SHP77 treated with DMSO at 0.1 percent for 48 hours (cell line): ENCODE measurements around the gene FAM83G.
"Not testable (repeated sequence)": the region's sequence is repeated elsewhere in the genome, so short reads cannot be mapped to it uniquely, and the experiment has no call there.

Source experiments
- DNase-seq: peaks from one replicate; lab custom pipeline; 2025; lab: John Stamatoyannopoulos, UW

Gene FAM83G

DNA sequence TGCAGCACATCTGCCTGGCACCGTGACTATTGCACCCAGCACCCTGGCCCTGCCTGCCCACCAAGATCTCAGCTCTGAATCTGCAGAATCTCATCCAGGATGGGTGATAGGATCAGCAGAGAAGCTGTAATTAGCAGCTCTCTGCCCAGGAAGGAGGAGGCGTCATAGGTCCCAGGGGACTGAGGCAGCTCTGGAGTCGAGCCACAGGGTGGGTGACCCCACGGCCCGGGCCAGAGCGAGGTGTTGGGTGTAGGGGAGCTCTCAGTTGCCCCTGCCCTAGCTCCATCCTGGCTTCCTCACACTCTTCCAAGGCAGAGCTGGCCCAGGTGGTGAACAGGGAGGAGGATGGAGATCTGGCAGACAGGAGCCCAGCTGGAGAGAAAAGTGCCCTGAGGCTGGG is 18.2 kb upstream of the FAM83G start:
- DNase-seq = no peak

DNA sequence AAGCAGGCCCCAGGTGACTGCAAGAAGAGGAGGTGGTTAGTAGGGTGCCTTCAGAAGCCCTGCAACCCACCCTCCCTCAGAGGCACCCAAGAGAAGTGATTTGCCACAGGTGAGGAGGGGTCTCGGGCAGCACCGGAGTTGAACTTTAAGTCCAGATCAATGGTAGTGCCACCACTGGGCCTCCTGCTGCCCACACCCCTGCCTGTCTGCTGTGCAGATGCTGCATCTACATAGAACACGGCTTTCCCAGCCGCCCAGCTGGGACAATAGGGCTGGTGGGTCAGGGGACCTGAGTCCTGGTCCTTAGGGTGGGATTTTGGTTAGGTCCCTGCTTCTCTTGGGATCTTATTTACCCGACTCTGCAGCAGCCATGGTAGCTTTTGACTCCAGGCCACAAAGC is 17.6 kb upstream of the FAM83G start:
- no peak for DNase-seq

DNA sequence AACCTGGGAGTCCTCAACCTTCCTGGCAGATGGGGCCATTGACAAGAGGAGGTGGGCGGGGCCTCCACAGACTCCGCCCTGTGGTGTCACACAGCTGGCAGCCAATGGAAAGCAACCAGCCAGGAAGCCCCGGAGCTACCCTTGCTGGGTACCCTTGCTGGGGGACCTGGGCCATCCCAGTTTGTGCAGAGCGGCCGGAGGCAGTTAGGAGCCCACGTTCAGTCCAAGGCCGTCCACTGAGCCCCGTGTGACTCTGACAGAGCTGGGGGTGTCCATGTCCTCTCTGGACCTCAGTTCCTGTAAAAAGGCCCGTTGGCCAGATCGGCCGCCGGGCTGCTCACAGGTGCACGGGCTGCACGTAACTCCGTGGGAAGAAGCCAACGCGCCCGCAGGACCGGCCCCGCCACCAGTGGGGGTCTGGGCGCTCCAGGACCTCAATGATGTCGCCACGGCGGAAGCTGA is 17.1 kb upstream of the FAM83G start:
- no peak for DNase-seq

DNA sequence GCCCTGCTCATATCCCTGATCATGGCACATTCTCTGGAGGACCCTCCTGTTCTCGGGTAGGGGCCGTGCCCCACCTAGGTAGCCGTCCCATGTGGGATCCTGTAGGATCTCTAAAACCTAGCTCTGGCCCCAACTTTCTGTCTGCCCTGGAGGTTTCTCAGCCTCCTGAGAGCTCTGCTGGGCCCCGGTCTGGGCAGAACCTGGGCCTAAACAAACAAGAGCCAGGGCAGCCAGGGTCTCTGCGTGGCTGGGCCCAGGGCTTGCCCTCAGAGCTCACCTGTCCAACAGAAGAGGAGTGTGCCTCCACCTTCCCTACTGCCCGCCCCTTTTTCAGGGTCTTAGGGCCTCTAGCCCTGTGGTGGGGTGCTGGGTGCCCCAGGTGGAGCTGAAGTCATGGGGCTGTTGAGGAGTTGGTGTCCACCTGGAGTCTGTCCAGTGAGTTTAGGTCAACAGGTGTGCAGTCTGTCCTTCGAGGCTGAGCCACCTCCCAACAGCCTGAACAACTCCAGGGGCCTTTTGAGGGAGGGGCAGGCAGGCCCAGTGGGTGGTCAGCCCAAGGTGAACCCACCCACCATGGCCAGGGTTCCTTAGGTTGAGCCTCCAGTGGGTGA is 16.6 kb upstream of the FAM83G start:
- not testable (repeated sequence) for DNase-seq

DNA sequence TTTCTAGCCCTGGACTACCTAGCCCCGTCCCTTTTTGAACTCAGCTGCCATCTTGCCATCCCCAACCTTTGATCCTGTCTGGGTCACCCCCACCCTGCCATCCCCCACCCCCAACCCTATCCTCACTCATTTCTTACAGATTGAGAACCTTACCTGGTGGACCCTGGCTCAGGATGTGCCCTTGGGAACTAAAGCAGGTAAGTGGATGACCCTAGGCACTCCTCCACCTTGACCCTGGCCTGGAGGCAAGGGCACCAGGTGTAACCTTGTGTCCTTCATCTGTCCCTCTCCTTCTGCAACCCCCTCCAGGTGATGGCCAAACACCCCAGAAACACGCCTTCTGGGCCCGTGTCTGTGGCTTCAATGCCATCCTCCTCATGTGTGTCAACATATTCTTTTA is 15.5 kb upstream of the FAM83G start:
- DNase-seq = no peak

DNA sequence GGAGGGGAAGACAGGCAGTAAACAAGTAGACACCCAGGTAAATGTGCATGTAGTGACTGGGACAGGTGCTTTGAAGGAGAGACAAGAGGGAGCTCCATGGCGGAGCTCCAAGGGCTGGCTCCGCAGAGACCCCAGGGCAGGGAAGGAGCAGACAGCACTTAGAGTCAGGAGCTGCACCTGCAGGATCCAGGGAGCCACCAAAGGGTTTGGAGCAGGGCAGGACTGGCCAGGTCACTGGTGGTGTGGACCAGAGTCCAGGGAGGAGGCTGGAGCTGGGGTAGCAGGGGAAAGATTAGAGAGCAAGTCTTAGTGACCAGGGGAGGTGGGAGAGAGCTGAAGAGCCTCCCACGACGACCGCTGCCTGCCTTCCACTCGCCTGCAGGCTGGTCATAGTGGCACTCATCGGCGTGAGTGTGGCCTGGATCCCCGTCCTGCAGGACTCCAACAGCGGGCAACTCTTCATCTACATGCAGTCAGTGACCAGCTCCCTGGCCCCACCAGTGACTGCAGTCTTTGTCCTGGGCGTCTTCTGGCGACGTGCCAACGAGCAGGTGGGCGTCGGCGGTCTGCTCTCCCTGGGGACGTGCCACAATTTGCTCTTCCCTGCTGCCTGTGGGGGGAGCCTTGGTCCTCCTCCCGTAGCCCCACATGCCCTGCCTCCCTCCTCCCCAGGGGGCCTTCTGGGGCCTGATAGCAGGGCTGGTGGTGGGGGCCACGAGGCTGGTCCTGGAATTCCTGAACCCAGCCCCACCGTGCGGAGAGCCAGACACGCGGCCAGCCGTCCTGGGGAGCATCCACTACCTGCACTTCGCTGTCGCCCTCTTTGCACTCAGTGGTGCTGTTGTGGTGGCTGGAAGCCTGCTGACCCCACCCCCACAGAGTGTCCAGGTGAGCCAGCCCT is 14.7 kb upstream of the FAM83G start:
- no peak for DNase-seq

DNA sequence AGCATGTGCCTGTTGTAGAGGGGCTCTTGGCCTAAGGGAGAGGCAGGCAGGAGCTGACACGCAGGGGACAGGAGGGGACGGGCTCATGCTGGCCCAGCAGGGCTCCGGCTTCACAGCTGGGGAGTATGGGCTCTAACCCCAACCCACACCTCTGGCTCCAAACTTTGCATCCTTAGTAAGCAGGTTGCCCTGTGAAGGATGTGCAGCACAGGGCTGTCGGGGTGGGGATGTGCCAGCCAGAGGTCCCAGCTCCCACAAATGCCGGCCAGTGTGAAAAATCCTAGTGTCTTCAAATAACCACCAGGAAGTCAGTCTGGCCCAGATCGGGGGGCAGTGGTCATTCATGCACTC is 14.0 kb upstream of the FAM83G start:
- no peak for DNase-seq

DNA sequence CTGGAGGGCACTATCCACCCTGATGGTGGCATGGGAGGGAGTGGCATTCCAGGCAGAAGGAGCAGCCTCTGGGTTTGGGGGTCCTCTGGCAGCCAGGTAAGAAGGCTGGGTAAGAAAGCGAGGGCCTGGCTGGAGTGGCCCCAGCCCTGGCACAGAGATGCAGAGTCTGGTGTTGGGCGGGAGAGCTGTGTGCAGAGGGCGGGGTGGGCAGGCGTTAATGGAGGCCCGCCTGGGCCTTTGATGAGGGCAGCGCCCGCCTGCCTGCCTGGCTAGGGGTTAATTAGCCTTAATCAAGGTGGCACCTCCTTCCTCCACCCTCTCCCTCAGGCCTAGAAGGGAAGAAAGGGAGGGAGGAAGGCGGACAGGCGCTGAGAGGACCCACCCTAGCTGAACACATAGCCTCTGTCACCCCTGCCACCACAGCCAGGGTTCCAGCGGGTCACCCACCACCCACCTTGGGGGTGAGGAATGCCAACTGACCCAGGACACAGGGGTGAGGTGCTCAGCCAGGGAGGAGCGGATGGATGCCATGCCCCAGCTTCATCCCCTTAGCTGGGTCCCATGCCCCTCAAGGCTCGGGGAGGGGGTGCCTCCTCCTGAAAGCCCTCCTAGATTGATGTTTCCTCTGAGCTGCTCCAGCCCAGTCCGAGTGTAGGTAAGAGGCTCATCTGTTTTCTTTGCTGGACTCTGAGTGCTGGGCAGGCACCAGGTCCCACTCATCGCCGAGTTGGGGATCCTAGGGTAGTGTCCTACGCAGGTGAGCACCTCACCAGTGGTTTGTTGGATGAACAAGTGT is 13.4 kb upstream of the FAM83G start:
- no peak for DNase-seq

DNA sequence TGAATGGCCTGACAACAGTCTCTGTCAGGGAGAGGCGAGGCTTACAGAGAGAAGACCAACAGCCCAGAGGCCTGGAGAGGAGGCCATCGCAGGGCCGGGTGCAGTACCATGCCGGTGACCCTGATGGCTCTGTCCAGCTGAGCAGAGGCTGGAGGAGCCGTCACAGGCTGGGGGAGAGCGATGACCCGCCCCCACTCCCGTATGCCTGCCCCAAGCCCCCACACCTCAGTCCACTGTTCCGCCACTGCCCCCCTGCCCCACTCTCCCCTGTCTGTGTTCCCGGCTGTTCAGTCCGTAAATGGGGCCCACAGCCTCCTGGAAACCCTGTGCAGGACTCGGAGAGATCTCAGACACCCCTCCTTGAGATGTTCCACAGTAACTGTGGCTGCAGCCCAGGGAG is 12.8 kb upstream of the FAM83G start:
- no peak for DNase-seq

DNA sequence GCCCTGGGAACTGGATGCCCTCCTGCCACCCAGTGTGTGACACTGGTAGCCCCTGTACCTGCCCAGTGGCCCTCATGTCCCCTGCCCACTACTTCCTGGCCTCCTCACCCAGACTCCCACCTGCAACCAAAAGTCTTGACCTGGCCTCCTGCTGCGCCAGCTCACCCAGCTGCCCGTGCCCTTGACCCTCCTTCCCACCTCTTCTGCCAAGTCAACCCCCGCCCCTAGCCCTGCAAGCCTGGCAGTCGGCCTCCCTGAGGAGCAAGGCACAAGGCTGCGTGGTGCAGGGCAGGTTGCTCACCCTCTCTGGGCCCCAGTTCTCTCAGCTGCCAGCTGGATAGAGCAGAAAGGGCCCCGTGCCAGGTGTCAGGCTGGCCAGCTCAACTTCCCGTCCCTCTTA is 12.3 kb upstream of the FAM83G start:
- DNase-seq = no peak

DNA sequence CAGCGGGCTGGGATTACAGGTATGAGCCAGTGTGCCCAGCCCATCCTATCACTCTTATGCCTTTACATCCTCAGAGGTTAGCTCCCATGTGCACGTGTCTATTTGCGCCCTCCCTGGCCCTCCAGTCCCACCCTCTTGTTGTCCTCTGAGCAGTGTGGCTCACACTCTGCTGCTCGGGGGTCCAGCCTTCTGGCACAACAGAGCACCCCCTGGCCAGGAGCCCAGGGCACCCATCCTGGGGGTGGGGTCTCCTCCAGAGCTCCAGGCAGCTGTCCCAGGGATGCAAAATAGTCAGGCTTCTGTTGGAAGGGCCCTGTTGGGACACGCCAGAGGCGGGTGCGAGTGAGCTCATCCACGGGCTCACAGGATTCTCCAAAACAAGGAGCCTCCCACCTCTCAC is 11.7 kb upstream of the FAM83G start:
- DNase-seq = no peak

DNA sequence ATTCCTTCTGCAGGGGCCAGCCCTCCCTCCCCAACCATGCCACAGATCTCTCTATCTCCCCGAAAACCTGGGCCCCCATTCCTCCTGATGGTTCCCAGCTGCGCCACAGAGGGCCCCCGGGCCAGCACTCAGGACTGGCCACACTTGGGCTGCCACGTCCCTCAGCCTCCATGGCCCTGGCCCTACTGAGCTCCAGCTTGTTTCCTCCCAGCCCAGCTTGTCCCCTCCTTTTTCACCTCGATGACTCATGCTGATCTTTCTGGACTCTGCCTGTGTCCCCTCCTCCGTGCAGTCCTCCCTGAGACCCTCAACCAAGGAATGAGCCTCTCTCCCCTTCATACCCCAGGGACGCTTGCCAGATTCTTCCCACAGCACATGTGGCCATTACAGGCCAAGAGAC is 10.9 kb upstream of the FAM83G start:
- no peak for DNase-seq

DNA sequence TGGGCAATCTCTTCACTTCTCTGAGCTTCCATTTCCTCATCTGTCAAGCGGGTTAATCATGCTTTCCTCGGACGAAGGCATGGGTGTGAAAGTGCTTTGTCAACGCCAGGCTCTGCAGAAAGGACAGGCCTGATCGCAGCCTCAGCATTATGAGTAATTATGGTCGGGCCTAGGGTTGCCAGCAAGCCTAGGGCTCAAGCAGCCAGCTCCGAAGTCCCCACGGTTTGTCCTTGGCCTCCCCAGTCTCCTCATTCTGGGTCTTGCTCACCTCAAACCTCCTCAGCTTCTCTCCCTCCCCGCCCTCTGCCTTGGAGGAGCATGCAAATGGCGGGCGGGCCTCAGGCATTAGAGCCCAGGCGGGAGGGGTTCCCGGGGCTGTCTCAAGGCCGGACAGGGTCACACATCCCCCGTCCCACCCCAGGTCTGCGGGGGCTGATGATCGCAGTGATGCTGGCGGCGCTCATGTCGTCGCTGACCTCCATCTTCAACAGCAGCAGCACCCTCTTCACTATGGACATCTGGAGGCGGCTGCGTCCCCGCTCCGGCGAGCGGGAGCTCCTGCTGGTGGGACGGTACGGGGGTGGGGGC is 10.2 kb upstream of the FAM83G start:
- no peak for DNase-seq

DNA sequence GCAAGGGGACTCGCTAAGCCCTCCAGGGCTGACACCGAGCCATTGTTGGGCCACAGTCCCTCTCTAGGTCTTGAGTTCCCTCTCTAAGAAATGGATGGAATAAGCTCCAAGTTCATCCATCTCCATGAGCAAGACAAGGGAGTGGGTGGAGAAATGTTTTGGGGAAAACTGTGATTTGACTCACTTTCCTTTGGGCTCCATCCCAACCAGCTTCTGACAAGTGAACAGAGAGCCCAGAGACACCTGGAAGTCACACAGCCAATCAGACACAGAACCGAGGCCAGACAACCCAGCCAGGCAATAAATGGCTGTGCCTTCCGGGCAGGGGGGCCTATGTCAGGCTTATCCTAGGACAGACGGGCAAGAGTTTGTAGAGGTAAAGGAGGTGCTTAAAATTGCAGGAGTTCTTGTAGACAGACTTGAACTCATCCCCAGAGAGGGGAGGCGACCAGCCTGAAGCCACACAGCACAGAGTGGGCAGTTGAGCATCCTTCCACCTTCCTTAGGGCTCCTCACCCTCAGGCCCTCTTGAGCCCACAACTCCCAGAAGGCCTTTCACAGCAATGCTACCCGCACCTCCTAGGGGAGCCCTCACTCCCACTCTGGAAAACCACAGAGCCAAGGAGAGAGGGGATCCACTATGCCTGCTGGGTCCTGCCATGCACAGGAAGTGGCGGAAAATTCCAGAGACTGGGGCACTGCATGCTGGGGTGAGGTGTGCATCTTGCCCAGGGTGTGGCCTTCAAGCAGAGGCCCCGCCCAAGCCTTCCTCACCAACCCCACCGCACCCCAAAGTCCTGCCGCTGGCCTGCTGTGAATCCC is 9.5 kb upstream of the FAM83G start:
- DNase-seq = no peak

DNA sequence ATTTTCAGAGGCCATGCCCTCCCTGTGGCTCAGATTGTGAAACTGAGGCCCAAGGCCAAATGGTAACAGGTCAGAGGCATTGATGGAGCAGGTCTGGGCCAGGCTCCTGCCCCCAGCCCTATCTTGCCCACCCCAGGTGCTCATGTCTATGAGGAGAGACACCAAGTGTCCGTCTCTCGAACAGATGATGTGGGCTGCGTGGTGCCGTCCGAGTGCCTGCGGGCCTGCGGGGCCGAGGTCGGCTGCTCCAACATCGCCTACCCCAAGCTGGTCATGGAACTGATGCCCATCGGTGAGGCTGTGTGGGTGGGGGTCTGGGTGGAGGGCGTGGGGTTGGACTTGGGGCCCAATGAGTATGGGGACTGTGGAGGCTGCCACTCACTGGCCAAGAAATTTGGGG is 8.7 kb upstream of the FAM83G start:
- no peak for DNase-seq

DNA sequence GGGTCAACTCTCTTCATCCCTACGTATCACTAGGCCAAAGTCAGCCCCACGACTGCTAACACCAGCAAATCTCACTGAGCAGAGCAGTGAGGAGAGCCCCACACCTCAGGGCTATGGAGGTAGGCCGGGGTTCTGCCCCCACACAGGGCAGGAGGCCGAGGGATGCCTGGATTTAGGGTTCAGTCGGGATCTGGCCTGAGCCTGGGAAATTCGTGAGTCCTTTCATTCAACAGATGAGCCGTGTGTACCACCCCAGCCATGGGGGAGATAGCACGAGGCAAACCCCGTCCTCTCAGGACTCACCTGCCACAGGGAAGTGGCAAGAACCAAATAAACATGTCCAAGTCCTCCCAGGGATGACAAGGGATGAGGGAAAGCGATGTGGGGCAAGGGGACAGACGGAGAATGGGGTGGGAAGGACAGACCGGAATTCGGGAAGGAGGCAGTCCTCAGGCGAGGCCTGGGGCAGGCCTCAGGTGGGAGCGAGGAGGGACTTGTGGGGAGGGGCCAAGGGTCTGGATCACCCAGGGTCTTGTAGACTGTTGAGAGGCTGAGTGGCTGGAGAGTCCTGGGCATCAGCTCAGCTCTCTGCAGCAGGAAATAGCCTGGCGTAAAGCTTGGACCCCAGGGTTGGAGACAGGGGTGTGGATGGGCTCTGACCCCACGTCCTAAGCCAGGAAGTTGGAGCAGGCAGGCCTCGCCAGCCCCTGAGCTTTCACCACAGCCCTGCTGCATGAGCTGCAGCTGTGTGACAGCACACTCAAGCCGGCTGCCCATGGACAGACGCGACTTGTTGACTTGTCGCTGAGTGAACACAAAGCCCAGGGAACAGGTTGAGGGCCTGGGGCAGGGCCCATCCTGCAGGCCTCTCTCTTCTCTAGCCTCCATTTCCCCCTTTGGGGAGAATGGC is 7.9 kb upstream of the FAM83G start:
- no peak for DNase-seq

DNA sequence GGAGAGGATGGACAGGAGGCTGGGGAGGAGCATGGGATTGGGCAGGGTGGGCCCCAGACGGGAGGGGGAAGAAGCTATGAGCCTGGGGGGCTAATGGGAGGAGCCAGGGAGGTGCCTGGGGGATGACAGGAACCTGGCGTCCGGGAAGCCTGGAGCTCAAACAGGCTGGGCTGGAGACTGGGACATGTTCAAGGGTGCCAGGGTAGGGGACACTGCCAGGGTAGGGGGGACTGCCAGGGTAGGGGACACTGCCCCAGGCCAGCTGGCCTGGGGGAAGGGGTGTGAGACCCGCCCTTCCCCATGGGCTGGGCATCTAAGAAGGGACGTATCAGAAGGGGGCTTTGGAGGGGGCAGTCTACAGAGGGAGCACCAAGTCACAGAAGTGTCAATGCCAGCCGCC is 7.0 kb upstream of the FAM83G start:
- no peak for DNase-seq

DNA sequence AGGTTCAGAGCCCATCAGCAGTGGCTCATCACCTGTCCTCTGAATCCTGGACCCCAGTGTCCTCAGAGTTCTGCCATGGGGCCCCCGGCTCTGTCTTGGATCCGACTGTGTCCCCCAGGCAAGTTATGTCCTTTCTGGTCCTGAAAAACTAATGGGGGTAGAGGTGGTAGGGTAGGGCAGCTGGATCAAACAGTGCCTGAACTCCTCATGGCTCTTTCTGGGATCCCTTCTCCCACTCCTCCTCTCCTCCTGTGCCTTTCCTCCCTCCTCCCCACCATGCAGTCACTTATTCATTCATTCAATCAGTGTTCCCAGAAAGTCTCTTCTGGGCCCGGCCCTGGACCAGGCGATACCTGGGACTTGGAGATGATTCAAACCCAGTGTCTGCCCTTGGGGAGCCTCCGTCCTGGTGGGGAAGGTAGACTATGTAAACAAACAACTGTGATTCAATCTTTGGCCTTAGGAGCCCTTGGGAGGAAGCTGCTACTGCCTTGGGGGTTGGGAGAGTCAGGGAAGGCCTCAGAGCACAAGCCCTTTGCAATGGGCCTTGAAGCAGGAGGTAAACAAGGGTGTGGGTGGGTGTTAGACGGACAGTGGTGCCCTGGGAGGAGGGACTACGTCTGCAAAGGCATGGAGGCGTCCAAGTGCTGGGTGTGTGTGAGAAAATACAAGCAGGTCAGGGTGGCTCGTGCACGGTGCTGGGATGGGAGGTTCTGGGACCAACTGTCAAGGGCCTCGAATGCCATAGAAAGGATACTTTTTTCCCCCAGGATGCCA is 6.4 kb upstream of the FAM83G start:
- no peak for DNase-seq

DNA sequence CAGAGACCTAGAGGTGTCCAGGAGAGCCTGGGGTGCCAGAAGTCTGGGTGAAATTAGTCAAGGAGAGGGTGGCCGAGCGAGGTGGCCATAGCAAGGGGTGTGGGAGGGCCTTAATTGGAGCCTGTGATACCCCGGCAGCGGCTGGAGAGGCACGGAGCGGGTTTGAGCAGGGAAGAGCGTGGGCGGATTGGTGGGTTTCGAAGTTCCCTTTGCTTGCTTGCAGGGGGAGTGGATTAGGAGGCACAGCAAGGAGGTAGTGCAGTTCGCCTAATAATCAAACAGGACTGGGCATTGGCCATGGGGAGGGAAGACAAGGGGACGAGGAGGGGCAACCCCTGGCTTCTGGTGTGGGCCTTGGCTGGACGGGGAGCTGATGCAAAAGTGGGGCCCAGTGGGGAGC is 5.4 kb upstream of the FAM83G start:
- DNase-seq = no peak

DNA sequence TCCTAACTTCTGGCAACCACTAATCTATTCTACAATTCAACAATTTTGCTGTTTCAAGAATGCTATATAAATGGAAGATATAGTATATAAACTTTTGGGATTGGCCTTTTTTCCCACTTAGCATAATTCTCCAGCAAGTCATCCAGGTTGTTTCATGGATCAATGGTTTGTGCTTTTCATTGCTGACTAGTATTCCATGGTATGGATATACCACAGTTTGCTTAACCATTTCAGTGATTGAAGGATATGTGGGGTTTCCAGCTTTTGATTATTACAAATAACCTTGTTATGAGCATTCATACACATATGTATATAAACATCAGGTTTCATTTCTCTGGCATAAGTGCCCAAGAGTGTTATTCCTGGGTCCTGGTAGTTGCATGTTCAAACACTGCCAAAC is 2.1 kb upstream of the FAM83G start:
- DNase-seq = no peak
